Measurements from ENCODE around the gene UPF1. TPM values are rescaled to one million over a fixed set of nuclear protein-coding genes. Genes with fewer than 3 reads are reported as not detected.

UPF1 gene
- total and polyA plus RNA-seq, 2 of the 13 experiments (the other 11 are each of a cell fraction or from before 2014, with no cell fraction given), result 16.9 to 41.8 TPM

GRCh38 chr19:18804139-18804601, 27.6 kb upstream of the UPF1 start (continued):
- TF ChIP-seq FOXC1 (CRISPR knock-in tag; IDR thresholded peaks at IDR 0.05; ENCODE audit: borderline replicate concordance) (no peak), SNRNP70 (IDR thresholded peaks at IDR 0.05; ENCODE audit: low read depth, low read length) (no peak), CC2D1A (CRISPR knock-in tag; IDR thresholded peaks at IDR 0.05) (no peak), ZNF619 (CRISPR knock-in tag; IDR thresholded peaks at IDR 0.05) (no peak), PAWR (CRISPR knock-in tag; IDR thresholded peaks at IDR 0.05; ENCODE audit: borderline replicate concordance) (0 out of 2 replicates have a peak, but pooled peaks have one; percentile 49), ZNF687 (CRISPR knock-in tag; IDR thresholded peaks at IDR 0.05) (peak; percentile 77), ZNF768 (CRISPR knock-in tag; IDR thresholded peaks at IDR 0.05) (peak; percentile 12; the same call in 1 of the 2 replicates), NR2F6 (IDR thresholded peaks at IDR 0.05) (no peak; the same call in 1 of the 2 replicates), NR2F6 (CRISPR knock-in tag; IDR thresholded peaks at IDR 0.05) (peak; percentile 29; the same call in 1 of the 2 replicates), MAX (IDR thresholded peaks at IDR 0.05) (peak; percentile 48; the same call in 1 of the 2 replicates), ASH2L (IDR thresholded peaks at IDR 0.05; ENCODE audit: insufficient read length, low read depth, low read length) (peak; percentile 32), NCOR1 (IDR thresholded peaks at IDR 0.05; ENCODE audit: borderline replicate concordance, low read length) (peak; percentile 55; the same call in 1 of the 2 replicates), HCFC1 (IDR thresholded peaks at IDR 0.05; ENCODE audit: low read depth, low read length) (no peak), ZNF383 (CRISPR knock-in tag; IDR thresholded peaks at IDR 0.05; ENCODE audit: borderline replicate concordance) (peak; percentile 52; the same call in 1 of the 2 replicates), GATAD2A (CRISPR knock-in tag; IDR thresholded peaks at IDR 0.05) (peak; percentile 5), TOPORS (CRISPR knock-in tag; IDR thresholded peaks at IDR 0.05) (no peak), ZNF546 (CRISPR knock-in tag; conservative IDR thresholded peaks at IDR 0.05) (0 out of 2 replicates have a peak, but pooled peaks have one; percentile 25), SP5 (CRISPR knock-in tag; IDR thresholded peaks at IDR 0.05; ENCODE audit: borderline replicate concordance, low read depth) (no peak), ZNF652 (CRISPR knock-in tag; IDR thresholded peaks at IDR 0.05; ENCODE audit: borderline replicate concordance, low read depth) (no peak), YEATS4 (CRISPR knock-in tag; IDR thresholded peaks at IDR 0.05; ENCODE audit: borderline replicate concordance) (0 out of 2 replicates have a peak, but pooled peaks have one; percentile 21), SKI (IDR thresholded peaks at IDR 0.05; ENCODE audit: partially characterized antibody) (peak; percentile 66), DBP (CRISPR knock-in tag; IDR thresholded peaks at IDR 0.05; ENCODE audit: not compliant biosample characterization) (no peak)
- TF ChIP-seq, protein P1, sequence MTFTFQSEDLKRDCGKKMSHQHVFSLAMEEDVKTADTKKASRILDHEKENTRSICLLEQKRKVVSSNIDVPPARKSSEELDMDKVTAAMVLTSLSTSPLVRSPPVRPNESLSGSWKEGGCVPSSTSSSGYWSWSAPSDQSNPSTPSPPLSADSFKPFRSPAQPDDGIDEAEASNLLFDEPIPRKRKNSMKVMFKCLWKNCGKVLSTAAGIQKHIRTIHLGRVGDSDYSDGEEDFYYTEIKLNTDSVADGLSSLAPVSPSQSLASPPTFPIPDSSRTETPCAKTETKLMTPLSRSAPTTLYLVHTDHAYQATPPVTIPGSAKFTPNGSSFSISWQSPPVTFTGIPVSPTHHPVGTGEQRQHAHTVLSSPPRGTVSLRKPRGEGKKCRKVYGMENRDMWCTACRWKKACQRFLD (CRISPR knock-in tag; IDR thresholded peaks at IDR 0.05; ENCODE audit: borderline replicate concordance), result no peak
- TF ChIP-seq, protein P2, sequence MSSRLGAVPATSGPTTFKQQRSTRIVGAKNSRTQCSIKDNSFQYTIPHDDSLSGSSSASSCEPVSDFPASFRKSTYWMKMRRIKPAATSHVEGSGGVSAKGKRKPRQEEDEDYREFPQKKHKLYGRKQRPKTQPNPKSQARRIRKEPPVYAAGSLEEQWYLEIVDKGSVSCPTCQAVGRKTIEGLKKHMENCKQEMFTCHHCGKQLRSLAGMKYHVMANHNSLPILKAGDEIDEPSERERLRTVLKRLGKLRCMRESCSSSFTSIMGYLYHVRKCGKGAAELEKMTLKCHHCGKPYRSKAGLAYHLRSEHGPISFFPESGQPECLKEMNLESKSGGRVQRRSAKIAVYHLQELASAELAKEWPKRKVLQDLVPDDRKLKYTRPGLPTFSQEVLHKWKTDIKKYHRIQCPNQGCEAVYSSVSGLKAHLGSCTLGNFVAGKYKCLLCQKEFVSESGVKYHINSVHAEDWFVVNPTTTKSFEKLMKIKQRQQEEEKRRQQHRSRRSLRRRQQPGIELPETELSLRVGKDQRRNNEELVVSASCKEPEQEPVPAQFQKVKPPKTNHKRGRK (CRISPR knock-in tag; IDR thresholded peaks at IDR 0.05), result no peak

Measured in HepG2 (cell line).